Activated naive CD8-positive, alpha-beta T cell treated with anti-CD3 and anti-CD28 coated beads, Interleukin-2, amount 50 U/mL, for 24 hours (primary cell): ENCODE measurements around the gene PLCB1.
A peak's percentile ranks its signal among the peaks of the same experiment; 100 is the strongest.
"Not testable (repeated sequence)": the region's sequence is repeated elsewhere in the genome, so short reads cannot be mapped to it uniquely, and the experiment has no call there.

Experiments
- ATAC-seq: fragments of 150-1000 bp; cut with Tn5 transposase; one replicate; pipeline ENCODE4 v1.10.0; 2021
- DNase-seq: peaks from one replicate; pipeline ENCODE4 v3.0.0; 2021
- H3K27ac Mint-ChIP-seq: one replicate; pipeline ENCODE4 v1.8.0; 2021; ENCODE audit warnings: mild to moderate bottlenecking, mixed read lengths
- H3K27me3 Mint-ChIP-seq: one replicate; pipeline ENCODE4 v1.8.0; 2021; ENCODE audit warnings: mixed read lengths
- H3K36me3 Mint-ChIP-seq: one replicate; pipeline ENCODE4 v1.8.0; 2021; ENCODE audit warnings: low read depth, mixed read lengths
- H3K4me1 Mint-ChIP-seq: one replicate; pipeline ENCODE4 v1.8.0; 2021; ENCODE audit warnings: mixed read lengths
- H3K4me3 Mint-ChIP-seq: one replicate; pipeline ENCODE4 v1.8.0; 2021; ENCODE audit warnings: mild to moderate bottlenecking, moderate library complexity, mixed read lengths
- H3K9me3 Mint-ChIP-seq: one replicate; pipeline ENCODE4 v1.8.0; 2021; ENCODE audit warnings: mixed read lengths

PLCB1 gene

DNA sequence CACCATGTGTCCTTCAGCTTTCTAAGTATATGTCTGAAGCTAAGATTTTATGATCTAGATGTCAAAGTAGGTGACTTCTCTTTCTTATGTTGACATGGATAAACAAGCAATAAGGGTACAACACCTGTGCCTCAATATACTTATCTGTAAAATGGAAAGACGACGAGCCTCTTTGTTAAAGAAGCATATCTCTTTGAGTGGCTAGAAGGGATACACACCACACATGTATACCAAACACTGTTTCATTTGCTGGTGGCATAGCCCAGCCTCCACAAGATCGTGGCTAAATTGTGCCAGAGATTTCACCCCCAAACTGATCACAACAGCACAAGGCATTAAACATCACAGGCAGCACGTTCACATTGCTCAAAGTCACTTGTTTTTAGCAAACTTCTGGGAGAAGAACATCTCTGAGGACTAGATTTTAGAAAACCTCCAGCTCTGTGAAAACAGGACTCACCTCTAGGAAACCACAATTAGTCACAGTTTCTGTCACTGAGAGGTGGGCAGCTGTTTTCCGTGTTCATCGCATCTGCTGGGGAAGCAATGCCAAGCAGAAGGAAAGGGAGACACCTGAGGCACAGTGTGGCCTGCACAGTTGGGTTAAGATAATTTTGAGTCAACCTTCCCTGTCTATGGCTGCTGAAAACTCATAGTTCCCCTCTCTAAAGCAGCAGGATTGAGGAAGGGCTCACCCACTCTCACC lies 673.8 kb downstream of the PLCB1 start:
- Mint-ChIP-seq H3K27me3 (peaks cover 3% of the 10 kb centered on the region), H3K9me3 (peaks cover 4% of the 10 kb centered on the region), H3K27ac (no peak overlapping the region), H3K4me1 (peaks cover 8% of the 10 kb centered on the region), H3K4me3 (no peak overlapping the region), H3K36me3 (no peaks in the 10 kb centered on the region)
- ATAC-seq (peak; percentile 65), DNase-seq (peak; percentile 3)

DNA sequence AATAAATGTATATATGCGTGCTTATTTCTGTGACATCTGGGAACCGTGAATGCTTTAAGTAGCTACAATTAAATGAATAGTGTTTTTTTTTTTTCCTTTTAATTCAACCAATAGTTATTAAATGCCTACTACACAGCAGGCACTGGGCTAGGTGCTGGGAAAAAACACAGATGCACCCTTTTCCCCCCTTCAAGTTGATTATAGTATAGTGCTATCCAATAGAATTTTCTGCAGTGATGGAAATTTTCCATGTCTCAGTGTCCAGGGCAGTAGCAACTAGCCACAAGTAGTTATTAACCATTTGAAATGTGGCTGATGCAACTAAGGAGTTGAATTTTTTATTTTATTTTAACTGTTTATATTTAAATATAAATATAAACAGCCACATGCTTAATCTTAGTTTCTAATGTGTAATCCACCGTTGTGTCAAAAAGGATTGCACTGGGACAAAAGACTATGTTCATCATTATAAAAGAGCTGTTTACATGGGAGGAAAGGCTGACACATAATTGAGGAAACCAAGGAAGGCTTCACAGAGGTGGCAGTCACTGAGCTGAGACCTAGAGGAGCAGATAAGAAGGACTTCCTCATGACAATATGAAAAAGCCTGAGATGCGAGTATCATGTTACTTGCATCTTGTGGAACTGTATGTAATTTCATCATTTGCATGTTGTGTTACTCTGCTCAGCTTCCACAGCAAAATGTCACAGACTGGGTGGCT lies 675.6 kb downstream of the PLCB1 start:
- no peak overlapping the region for H3K27ac Mint-ChIP-seq
- DNase-seq: no peak
- H3K36me3 Mint-ChIP-seq: no peaks in the 10 kb centered on the region
- H3K4me3 Mint-ChIP-seq: no peak overlapping the region
- peaks cover 8% of the 10 kb centered on the region for H3K4me1 Mint-ChIP-seq
- H3K9me3 Mint-ChIP-seq: no peaks in the 10 kb centered on the region
- peaks cover 3% of the 10 kb centered on the region for H3K27me3 Mint-ChIP-seq
- ATAC-seq: no peak

DNA sequence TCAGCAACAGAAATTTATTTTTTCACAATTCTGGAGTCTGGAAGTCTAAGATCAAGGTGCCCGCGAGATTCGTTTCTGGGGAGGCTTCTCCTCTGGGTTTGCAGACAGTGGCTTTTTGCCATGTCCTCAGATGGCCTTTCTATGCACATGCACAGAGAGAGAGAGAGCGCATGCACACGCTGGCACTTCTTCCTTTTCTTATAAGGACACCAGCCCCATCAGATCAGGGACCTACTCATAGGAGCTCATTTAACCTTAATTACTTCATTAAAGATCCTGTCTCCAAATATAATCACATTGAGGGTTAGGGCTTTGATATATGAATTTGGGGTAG lies 676.1 kb downstream of the PLCB1 start:
- Mint-ChIP-seq H3K27me3 (peaks cover 3% of the 10 kb centered on the region), H3K4me3 (no peak overlapping the region), H3K36me3 (no peaks in the 10 kb centered on the region), H3K9me3 (no peaks in the 10 kb centered on the region), H3K27ac (no peak overlapping the region), H3K4me1 (peaks cover 8% of the 10 kb centered on the region)
- DNase-seq (no peak), ATAC-seq (no peak)

DNA sequence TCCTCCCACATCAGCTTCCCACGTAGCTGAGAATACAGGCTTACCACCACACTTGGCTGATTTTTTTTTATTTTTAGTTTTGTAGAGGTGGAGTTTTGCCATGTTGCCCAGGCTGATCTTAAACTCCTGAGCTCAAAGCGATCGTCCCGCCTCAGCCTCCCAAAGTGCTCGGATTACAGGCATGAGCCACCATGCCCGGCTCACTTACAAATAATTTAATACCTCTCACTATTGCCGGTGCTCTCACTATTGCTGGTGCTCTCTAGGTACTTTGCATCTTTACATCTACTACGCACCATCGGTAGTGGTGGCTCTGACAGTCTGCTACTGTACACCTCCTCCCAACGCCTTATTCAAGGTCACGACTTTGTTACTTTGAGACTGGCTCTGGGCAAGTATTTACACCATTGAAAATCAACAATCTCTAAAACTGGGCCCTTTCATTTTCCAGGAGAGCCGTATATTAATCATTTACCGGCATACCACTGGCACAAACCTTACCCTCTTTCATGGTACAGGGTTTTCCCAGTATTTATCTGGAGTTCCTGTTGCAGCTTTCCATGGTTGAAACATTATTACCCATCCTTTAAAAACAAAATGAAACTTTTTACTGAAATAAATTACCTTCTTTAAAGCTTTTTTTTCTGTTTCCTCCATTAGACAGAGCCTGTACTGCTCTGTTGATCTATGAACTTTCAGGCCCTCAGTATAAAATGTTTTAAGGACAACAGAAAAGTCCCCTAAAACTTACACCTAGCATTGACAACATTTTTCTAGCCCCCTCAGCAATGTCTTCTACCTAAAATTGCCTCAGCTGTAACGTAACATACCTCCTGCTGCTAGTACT lies 677.3 kb downstream of the PLCB1 start:
- ATAC-seq (no peak), DNase-seq (no peak)
- H3K9me3 Mint-ChIP-seq: no peaks in the 10 kb centered on the region
- H3K4me3 Mint-ChIP-seq: no peak overlapping the region
- peaks cover 3% of the 10 kb centered on the region for H3K27me3 Mint-ChIP-seq
- no peak overlapping the region for H3K27ac Mint-ChIP-seq
- H3K36me3 Mint-ChIP-seq: no peaks in the 10 kb centered on the region
- H3K4me1 Mint-ChIP-seq: peaks cover 8% of the 10 kb centered on the region

DNA sequence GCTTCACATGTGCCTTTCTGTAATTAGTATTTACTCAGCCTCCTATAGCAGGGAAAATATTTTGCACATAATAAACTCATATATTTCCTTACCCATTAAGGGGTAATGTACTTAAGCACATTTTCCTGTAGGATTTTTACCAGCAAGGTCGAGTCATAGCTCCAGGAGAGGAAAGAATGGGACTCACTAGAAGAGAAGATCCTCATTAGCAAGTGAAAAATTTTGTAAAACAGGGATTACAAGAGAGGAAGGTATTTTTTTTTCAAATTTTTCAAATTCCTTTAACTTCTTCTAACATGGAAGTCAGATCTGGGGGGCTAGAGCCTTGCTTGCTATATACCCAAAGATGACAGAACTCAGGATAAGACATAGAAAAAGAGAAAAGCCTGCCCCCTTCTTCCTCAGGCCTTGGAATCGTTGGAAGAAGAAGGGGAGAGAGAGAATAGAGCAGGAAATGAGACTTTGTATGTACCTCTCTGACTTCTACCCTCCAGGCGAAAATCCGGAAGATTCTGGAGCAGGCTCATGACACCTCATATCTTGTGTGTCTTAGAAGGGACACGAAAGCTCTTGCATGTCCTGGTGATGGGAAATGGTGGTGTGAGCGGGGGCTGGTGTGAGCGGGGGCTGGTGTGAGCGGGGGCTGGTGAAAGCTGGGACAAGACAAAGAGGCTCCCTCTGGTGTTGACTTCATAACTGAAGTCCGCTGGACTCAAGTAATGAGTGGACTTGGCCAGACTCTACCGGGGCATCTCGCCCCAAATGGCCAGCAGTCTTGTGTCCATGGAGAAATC lies 679.9 kb downstream of the PLCB1 start:
- Mint-ChIP-seq H3K27ac (no peak overlapping the region), H3K4me3 (no peak overlapping the region), H3K9me3 (no peaks in the 10 kb centered on the region), H3K27me3 (no peaks in the 10 kb centered on the region), H3K4me1 (no peaks in the 10 kb centered on the region), H3K36me3 (no peaks in the 10 kb centered on the region)
- DNase-seq (no peak), ATAC-seq (no peak)

DNA sequence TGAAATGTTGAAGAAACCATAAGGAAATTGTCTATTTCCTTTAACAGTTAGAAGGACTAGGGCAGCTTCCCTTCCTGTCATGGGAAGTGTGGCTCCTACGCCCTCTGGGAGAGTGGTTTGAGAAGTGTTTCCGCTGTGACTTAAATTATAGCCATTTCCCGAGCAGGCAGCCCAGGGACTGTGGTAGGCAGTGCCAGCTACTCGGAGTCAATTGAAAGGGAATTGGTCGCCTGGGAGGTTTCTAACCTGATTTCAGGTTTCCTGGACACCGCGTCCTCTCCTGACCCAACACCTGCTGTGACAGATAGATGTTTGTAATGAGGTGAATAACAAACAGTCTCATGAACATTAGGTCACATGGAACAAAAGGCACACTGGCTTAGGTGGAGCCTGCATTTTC lies 680.8 kb downstream of the PLCB1 start:
- H3K4me3 Mint-ChIP-seq: no peak overlapping the region
- no peaks in the 10 kb centered on the region for H3K27me3 Mint-ChIP-seq
- H3K27ac Mint-ChIP-seq: no peak overlapping the region
- ATAC-seq: no peak
- no peaks in the 10 kb centered on the region for H3K36me3 Mint-ChIP-seq
- DNase-seq: no peak
- no peaks in the 10 kb centered on the region for H3K9me3 Mint-ChIP-seq
- no peaks in the 10 kb centered on the region for H3K4me1 Mint-ChIP-seq

DNA sequence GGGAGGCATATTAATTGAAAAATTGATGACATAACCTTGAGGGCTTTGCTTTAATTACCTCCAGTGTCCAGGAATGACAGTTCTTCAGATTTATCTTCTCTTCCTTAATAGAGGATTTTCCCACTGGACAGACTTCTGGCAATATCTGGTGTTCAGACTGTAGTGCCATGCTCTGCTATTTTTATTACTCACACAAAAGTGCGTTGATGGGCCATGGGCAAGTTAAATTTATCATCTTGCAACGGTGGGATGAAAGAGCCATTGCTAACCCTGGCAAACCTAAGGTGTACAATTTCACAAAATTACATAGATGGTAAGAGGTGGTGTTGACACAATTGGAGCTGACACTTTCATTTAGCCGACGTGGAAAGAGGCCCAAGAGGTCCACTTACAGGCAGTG lies 683.1 kb downstream of the PLCB1 start:
- no peaks in the 10 kb centered on the region for H3K36me3 Mint-ChIP-seq
- no peaks in the 10 kb centered on the region for H3K4me1 Mint-ChIP-seq
- no peaks in the 10 kb centered on the region for H3K27me3 Mint-ChIP-seq
- no peaks in the 10 kb centered on the region for H3K9me3 Mint-ChIP-seq
- DNase-seq: no peak
- H3K27ac Mint-ChIP-seq: no peak overlapping the region
- no peak for ATAC-seq
- H3K4me3 Mint-ChIP-seq: no peak overlapping the region

DNA sequence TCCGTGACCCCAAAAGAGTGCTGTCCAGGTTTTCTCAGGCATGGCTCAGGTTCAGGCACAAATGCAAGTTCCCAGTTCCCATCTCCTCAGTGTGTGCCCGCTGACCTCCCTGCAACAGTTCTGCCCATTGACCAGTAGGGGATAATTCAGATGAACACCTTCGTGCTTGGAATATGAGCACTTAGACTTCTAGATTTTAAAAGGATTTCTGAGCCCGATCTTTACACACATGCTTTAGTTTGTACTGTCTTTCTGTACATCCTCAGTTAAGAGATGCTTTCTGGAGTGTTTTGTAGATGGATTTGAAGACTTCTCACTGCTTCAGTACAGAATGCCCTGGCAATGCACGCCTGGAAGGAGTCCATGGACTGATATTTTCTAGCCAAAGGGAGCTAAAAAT lies 697.2 kb downstream of the PLCB1 start:
- DNase-seq (no peak), ATAC-seq (no peak)
- Mint-ChIP-seq H3K27ac (no peak overlapping the region), H3K4me1 (no peaks in the 10 kb centered on the region), H3K9me3 (no peaks in the 10 kb centered on the region), H3K36me3 (no peaks in the 10 kb centered on the region), H3K4me3 (no peak overlapping the region), H3K27me3 (no peaks in the 10 kb centered on the region)

DNA sequence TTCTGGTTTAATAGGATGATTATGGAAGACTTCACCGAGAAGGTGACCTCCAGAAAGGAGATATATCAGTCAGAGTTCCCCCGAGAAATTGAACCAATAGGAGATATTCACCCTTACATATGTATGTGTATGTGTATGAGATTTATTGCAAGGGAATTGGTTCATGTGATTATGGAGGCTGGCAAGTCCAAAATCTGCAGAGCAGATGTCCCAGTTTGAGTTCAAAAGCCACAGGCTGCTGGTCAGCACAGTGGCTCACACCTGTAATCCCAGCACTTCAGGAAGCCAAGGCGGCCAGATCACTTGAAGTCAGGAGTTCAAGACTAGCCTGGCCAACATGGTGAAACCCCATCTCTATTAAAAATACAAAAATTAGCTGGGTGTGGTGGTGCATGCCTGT lies 702.2 kb downstream of the PLCB1 start:
- not testable (repeated sequence) for DNase-seq, ATAC-seq

DNA sequence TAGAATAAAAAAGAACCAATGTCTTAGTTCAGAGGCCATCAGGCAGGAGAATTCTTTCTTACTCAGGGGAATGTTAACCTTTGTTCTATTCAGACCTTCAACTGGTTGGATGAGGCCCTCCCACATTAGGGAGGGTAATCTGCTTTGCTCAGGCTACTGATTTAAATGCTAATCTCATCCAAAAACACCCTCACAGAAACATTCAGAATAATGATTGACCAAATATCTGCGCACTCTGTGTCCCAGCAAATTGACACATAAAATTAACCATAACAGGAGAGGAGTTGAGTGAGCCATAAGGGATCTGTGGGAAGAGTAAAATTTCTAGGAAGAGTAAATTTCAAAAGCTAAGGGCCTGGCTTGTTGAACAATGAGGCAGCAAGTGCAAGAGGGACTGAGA lies 702.8 kb downstream of the PLCB1 start:
- H3K4me1 Mint-ChIP-seq: no peaks in the 10 kb centered on the region
- H3K4me3 Mint-ChIP-seq: no peak overlapping the region
- no peak for ATAC-seq
- H3K27ac Mint-ChIP-seq: no peak overlapping the region
- H3K9me3 Mint-ChIP-seq: no peaks in the 10 kb centered on the region
- H3K36me3 Mint-ChIP-seq: no peaks in the 10 kb centered on the region
- H3K27me3 Mint-ChIP-seq: no peaks in the 10 kb centered on the region
- no peak for DNase-seq

More for the DNA sequence above, 702.2 kb downstream of the PLCB1 start:
- H3K27me3 Mint-ChIP-seq, H3K9me3 Mint-ChIP-seq, H3K4me3 Mint-ChIP-seq, H3K36me3 Mint-ChIP-seq, H3K27ac Mint-ChIP-seq, H3K4me1 Mint-ChIP-seq: not testable (repeated sequence)

DNA sequence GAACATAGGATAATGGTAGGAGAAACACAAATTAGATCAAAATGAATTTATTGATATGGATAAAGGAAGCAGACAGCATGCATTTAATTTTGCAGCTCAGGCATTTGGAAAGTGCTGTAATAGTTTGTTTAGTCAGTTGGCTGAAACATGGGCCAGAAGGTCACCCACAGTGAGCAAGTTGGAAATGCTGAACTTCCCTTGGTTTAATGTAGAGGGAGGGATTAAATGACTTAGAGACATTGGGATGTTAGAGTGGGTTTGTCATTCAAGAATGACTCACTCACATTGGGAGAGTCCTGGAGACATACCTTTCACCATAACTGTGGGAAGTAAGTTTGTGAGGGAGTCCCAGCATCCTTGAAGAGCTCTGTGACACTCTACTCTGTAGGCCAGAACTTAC lies 705.3 kb downstream of the PLCB1 start:
- no peak overlapping the region for H3K27ac Mint-ChIP-seq
- no peaks in the 10 kb centered on the region for H3K9me3 Mint-ChIP-seq
- H3K27me3 Mint-ChIP-seq: no peaks in the 10 kb centered on the region
- H3K4me1 Mint-ChIP-seq: no peaks in the 10 kb centered on the region
- no peak for DNase-seq
- ATAC-seq: no peak
- no peak overlapping the region for H3K4me3 Mint-ChIP-seq
- H3K36me3 Mint-ChIP-seq: no peaks in the 10 kb centered on the region

DNA sequence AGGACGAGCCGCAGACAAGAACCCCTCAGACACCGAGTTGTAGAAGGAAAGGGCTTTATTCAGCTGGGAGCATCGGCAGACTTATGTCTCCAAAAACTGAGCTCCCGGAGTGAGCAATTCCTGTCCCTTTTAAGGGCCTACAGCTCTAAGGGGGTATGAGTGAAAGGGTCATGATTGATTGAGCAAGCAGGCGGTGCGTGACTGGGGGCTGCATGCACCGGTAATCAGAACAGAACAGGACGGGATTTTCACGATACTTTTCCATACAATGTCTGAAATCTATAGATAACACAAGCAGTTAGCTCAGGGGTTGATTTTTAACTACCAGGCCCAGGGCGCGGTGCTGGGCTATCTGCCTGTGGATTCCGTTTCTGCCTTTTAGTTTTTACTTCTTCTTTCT lies 710.5 kb downstream of the PLCB1 start:
- no peak overlapping the region for H3K4me3 Mint-ChIP-seq
- H3K4me1 Mint-ChIP-seq: no peaks in the 10 kb centered on the region
- H3K27ac Mint-ChIP-seq: no peak overlapping the region
- no peaks in the 10 kb centered on the region for H3K27me3 Mint-ChIP-seq
- ATAC-seq: no peak
- no peaks in the 10 kb centered on the region for H3K9me3 Mint-ChIP-seq
- DNase-seq: no peak
- no peaks in the 10 kb centered on the region for H3K36me3 Mint-ChIP-seq

DNA sequence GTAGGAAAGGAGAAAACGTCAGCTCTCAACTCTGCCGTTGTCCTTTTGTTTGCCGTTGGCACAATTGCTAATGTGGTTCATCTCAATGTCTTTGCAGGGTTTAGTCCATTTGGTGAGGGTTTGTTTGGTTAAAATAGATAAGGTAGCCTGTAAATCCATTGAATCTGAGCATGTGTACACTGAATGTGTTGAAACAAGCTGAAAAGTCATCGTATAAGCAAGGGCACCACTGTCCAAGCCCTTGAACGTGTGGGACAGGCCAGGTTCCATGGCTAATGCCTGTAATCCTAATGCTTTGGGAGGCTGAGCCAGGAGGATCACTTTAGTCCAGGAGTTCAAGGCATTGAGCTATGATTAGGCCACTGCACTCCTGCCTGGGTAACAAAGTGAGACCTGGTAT lies 712.1 kb downstream of the PLCB1 start:
- no peak for DNase-seq
- Mint-ChIP-seq H3K4me1 (no peaks in the 10 kb centered on the region), H3K9me3 (no peaks in the 10 kb centered on the region), H3K27ac (no peak overlapping the region), H3K36me3 (no peaks in the 10 kb centered on the region), H3K27me3 (no peaks in the 10 kb centered on the region), H3K4me3 (no peak overlapping the region)
- ATAC-seq: no peak

DNA sequence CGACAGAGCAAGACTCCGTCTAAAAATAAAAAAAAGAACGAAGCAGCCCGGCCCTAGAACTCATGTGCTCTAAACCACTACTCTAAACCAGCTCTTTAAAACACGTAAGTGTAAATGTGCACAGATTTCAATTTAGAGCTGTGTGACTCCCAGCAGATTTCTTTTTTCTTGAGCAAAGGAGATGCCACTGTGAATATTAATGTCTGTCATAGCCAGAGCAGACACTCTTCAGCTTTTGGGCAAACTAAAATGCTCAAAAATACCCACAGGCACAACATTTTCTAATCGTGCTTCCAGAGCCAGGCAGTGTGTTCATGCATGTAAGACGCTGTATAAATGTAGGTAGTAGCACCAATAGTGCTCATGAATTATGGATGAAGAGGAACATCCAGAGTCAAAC lies 717.9 kb downstream of the PLCB1 start:
- no peak for DNase-seq
- Mint-ChIP-seq H3K27me3 (no peaks in the 10 kb centered on the region), H3K36me3 (no peaks in the 10 kb centered on the region), H3K4me3 (no peak overlapping the region), H3K9me3 (no peaks in the 10 kb centered on the region), H3K4me1 (no peaks in the 10 kb centered on the region), H3K27ac (no peak overlapping the region)
- ATAC-seq: no peak
